ENCODE measurements around the gene CTSF. TPM values are rescaled to one million over a fixed set of nuclear protein-coding genes. Genes with fewer than 3 reads are reported as not detected.
"Not testable (repeated sequence)": the region's sequence is repeated elsewhere in the genome, so short reads cannot be mapped to it uniquely, and the experiment has no call there.

CTSF gene
- total RNA-seq, 1 donor from 2014 or later, result 25.1 TPM

GRCh38 chr11:66545701-66546367 is 22.6 kb downstream of the CTSF start, which contains the start of gene ZDHHC24:
TSS of gene ZDHHC24 (minus strand) at chr11:66546048. CDS start at chr11:66546003, 45 bp downstream.
- H3K36me3 ChIP-seq (ENCODE audit: control insufficient read depth, insufficient read depth, low read length), result no peaks in the 10 kb centered on the region
- peak; percentile 79 for DNase-seq (ENCODE audit: low read depth)
- H3K4me3 ChIP-seq (ENCODE audit: low read depth, low read length), result peak within 1 kb of the TSS; percentile 83
- H3K27me3 ChIP-seq (ENCODE audit: control insufficient read depth, insufficient read depth, low read length), result peaks cover 26% of the 10 kb centered on the region
- no peak for TF ChIP-seq CTCF (IDR thresholded peaks at IDR 0.05; ENCODE audit: insufficient read depth, low read length, poor library complexity, severe bottlenecking)

- not testable (repeated sequence) for H3K36me3 ChIP-seq (ENCODE audit: control insufficient read depth, insufficient read depth, low read length); DNase-seq (ENCODE audit: low read depth)
- Histone ChIP-seq H3K27me3 (ENCODE audit: control insufficient read depth, insufficient read depth, low read length) (peaks cover 24% of the 10 kb centered on the region), H3K4me3 (ENCODE audit: low read depth, low read length) (peak overlapping the region; percentile 83)
Measured at GRCh38 chr11:66544952-66545351, 23.5 kb downstream of the CTSF start.

GRCh38 chr11:66543263-66544107 is 24.9 kb downstream of the CTSF start:
- Histone ChIP-seq H3K27me3 (ENCODE audit: control insufficient read depth, insufficient read depth, low read length) (peaks cover 17% of the 10 kb centered on the region), H3K4me3 (ENCODE audit: low read depth, low read length) (no peak overlapping the region), H3K36me3 (ENCODE audit: control insufficient read depth, insufficient read depth, low read length) (no peaks in the 10 kb centered on the region)
- no peak for DNase-seq (ENCODE audit: low read depth)
- peak; percentile 84 for TF ChIP-seq CTCF (IDR thresholded peaks at IDR 0.05; ENCODE audit: insufficient read depth, low read length, poor library complexity, severe bottlenecking)

GRCh38 chr11:66542362-66542761 is 26.0 kb downstream of the CTSF start:
- no peak overlapping the region for H3K4me3 ChIP-seq (ENCODE audit: low read depth, low read length)
- H3K36me3 ChIP-seq (ENCODE audit: control insufficient read depth, insufficient read depth, low read length), result no peaks in the 10 kb centered on the region
- no peak for TF ChIP-seq CTCF (IDR thresholded peaks at IDR 0.05; ENCODE audit: insufficient read depth, low read length, poor library complexity, severe bottlenecking)
- no peak for DNase-seq (ENCODE audit: low read depth)
- peaks cover 9% of the 10 kb centered on the region for H3K27me3 ChIP-seq (ENCODE audit: control insufficient read depth, insufficient read depth, low read length)

- no peaks in the 10 kb centered on the region for H3K36me3 ChIP-seq (ENCODE audit: control insufficient read depth, insufficient read depth, low read length)
- H3K4me3 ChIP-seq (ENCODE audit: low read depth, low read length), result no peak overlapping the region
- no peak for TF ChIP-seq CTCF (IDR thresholded peaks at IDR 0.05; ENCODE audit: insufficient read depth, low read length, poor library complexity, severe bottlenecking)
- H3K27me3 ChIP-seq (ENCODE audit: control insufficient read depth, insufficient read depth, low read length), result peaks cover 5% of the 10 kb centered on the region
- DNase-seq (ENCODE audit: low read depth), result no peak
Measured at GRCh38 chr11:66541892-66542291, 26.5 kb downstream of the CTSF start.

GRCh38 chr11:66540598-66540997 is 27.8 kb downstream of the CTSF start:
- DNase-seq (ENCODE audit: low read depth); H3K36me3 ChIP-seq (ENCODE audit: control insufficient read depth, insufficient read depth, low read length); H3K27me3 ChIP-seq (ENCODE audit: control insufficient read depth, insufficient read depth, low read length); H3K4me3 ChIP-seq (ENCODE audit: low read depth, low read length): not testable (repeated sequence)
